Stomach smooth muscle (tissue), 2 donors: ENCODE measurements around the gene GAS2L2.

Experiments
- H3K27ac ChIP-seq: one replicate; pipeline ENCODE4 v1.7.0; 2013; ENCODE audit warnings: mild to moderate bottlenecking, low read length, inconsistent platforms
- H3K27me3 ChIP-seq, 2 donors: one replicate each; pipeline ENCODE4 v1.7.0; 2013; ENCODE audit warnings: low read length in 2 of 2; ENCODE audit not compliant: insufficient read depth in 2 of 2, control insufficient read depth in 1 of 2
- H3K36me3 ChIP-seq, 2 donors: one replicate each; pipeline ENCODE4 v1.7.0; 2013; ENCODE audit warnings: low read length in 2 of 2; ENCODE audit not compliant: control insufficient read depth in 2 of 2, insufficient read depth in 2 of 2
- H3K4me1 ChIP-seq: one replicate; pipeline ENCODE4 v1.7.0; 2013; ENCODE audit warnings: low read length; ENCODE audit not compliant: control insufficient read depth, insufficient read depth
- H3K4me3 ChIP-seq, 2 donors: one replicate each; pipeline ENCODE4 v1.7.0; 2013; ENCODE audit warnings: low read length in 2 of 2
- H3K9ac ChIP-seq, 2 donors: one replicate each; pipeline ENCODE4 v1.7.0; 2013; ENCODE audit warnings: low read length in 2 of 2, mild to moderate bottlenecking in 1 of 2
- H3K9me3 ChIP-seq, 2 donors: one replicate each; pipeline ENCODE4 v1.7.0; 2013; ENCODE audit warnings: low read length in 2 of 2; ENCODE audit not compliant: control insufficient read depth in 2 of 2
- donor health status: healthy.
- donor health status: Pancreatic carcinoma.

GAS2L2 gene

DNA sequence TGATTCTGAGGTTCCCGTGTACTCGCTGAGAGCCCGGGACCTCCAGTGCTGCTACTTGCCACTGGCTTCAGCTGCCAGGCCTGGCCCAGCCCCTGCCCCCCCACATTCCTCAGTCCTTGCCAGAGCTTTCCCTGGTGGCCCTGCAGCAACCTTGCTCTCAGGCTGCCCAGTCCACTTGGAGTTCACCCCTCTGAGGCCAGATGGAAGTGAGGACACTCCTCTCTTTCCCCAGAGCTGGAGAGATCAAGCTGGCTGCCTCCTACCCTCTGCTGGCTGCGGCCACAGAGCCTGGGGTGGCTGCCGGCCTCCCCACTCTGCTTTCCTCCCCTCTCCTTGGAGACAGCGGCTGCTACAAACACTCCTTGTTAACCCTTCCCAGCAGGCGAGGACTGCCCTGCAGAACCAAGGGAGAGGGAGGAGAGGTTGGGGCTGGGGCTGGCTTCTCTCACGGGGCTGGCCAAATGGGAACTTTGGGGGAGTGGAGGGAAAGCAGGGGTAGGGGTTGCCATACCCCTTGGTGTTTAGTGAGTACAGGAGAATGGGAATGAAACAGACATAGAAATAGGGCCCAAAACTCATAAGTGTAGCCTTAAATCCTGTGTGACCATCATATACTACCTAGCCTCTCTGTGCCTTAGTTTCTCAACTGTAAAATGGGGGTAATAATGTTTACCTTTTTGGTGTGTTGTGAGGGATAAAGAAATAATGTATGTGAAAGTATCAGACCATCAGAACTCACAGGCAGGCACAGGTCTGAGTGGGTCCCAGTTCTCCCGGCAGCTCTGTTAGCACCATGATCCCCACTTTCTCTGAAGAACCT, at the start of gene GAS2L2:
Gene GAS2L2, minus strand, starts transcription at position 295 of the 820 bp plus-strand sequence. CDS start 389 bp downstream, outside the sequence.
- no peaks in the 10 kb centered on the region for H3K9me3 ChIP-seq
- peaks cover 28 to 29% of the 10 kb centered on the region in 2 donors for H3K27me3 ChIP-seq
- no peaks in the 10 kb centered on the region for H3K36me3 ChIP-seq
- peaks cover 15% of the 10 kb centered on the region for H3K4me1 ChIP-seq
- H3K27ac ChIP-seq = no peak within 1 kb of the TSS
- peak within 1 kb of the TSS in 1 of 2 donors; percentile 29 for H3K4me3 ChIP-seq
- H3K9ac ChIP-seq = no peak within 1 kb of the TSS

DNA sequence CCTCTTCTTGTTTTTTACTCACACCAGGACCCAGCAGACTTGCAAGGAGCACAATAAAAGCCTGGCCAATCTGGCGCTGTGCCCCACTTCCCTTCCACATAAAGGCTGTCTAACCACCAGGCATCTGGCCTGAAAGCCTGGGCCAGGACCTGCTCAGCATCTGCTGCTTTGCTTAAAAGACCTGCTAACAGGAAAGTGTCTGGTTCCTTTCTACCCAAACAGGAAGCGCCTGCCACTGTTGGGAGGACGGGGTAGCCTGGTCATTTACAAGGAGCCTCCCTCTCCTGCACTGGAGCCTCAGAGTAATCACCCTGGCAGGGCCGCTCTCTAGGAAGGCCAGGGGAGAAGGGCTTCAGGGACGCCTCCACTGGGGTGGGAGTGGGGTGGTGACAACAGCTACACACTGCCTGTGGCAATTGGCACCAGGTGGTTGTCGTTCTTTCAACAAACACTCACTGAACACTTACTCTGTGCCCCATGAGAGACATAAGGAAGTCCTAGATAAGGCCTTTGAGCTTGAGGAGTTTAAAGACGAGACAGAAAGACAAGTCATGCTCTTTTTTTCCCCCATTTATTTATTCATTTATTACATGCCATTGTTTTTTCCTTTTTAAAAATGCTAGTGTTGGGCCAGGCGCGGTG, 48.7 kb upstream of the GAS2L2 start:
- no peaks in the 10 kb centered on the region for H3K27me3 ChIP-seq
- H3K36me3 ChIP-seq = no peaks in the 10 kb centered on the region
- H3K9me3 ChIP-seq = no peaks in the 10 kb centered on the region
- H3K9ac ChIP-seq = peak overlapping the region in 1 of 2 donors; percentile 13
- peak overlapping the region in 1 of 2 donors; percentile 40 for H3K4me3 ChIP-seq
- H3K27ac ChIP-seq = peak overlapping the region; percentile 60
- peaks cover 36% of the 10 kb centered on the region for H3K4me1 ChIP-seq

DNA sequence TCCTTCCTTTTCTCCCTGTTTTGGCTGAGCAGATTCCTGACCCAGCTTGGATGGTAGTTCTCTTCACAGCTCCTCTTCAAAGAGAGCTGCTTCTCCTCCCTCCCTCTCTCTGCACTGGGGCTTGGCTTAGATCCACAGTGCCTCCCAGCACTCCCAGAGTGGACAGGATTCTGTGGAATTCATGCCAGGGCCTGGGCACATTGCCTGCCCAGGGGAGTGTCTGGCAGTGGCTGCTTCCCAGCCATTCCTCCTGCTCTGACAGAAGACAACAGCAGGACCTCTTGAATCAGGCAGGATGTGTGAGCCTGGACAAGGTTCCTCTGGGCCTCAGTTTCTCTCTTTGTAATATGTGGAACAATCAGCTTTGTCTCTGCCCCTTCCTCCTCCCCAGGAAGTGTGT, 46.9 kb upstream of the GAS2L2 start:
- Histone ChIP-seq H3K9ac (peak overlapping the region in 1 of 2 donors; percentile 29), H3K9me3 (no peaks in the 10 kb centered on the region), H3K4me1 (peaks cover 38% of the 10 kb centered on the region), H3K27me3 (no peaks in the 10 kb centered on the region), H3K27ac (peak overlapping the region; percentile 31), H3K36me3 (no peaks in the 10 kb centered on the region), H3K4me3 (no peak overlapping the region)

DNA sequence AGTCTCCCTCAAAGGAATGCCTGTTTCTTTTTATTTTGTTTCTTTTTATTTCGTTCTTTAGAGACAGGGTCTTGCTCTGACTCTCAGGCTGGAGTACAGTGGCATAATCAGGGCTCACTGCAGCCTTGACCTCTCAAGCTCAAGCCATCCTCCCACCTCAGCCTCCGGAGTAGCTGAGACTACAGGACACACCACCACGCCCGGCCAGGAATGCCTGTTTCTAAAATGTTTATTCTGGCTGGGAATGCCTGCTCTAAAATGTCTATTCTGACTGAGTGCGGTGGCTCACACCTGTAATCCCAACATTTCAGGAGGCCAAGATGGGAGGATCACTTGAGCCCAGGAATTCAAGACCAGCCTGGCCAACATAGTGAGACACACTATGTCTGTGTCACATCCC, 44.9 kb upstream of the GAS2L2 start:
- Histone ChIP-seq H3K4me3 (no peak overlapping the region), H3K27ac (no peak overlapping the region), H3K9me3 (no peaks in the 10 kb centered on the region), H3K27me3 (peaks cover 0 to 3% of the 10 kb centered on the region in 2 donors), H3K4me1 (peaks cover 47% of the 10 kb centered on the region), H3K9ac (no peak overlapping the region), H3K36me3 (no peaks in the 10 kb centered on the region)

DNA sequence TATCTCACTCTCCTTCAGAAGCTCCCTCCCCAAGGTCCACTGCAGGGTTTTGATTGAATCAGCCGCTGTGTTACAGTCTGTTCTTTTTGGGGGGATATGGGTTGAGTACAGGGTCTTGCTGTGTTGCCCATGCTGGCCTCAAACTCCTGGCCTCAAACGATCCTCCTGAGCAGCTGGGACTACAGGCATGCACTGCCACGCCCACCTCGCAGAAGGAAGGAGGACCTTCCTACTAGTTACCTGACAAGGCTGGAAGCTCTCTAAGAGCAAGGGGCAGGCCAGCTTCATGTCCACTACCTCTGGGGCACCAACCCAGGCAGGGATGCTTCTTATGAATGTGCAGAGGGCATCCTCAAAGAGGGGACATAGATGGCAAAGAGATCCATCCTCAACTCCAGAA, 44.3 kb upstream of the GAS2L2 start:
- Histone ChIP-seq H3K27me3 (peaks cover 0 to 3% of the 10 kb centered on the region in 2 donors), H3K27ac (no peak overlapping the region), H3K36me3 (no peaks in the 10 kb centered on the region), H3K4me1 (peaks cover 50% of the 10 kb centered on the region), H3K4me3 (no peak overlapping the region), H3K9ac (peak overlapping the region in 1 of 2 donors; percentile 29), H3K9me3 (peaks cover 0 to under 1% of the 10 kb centered on the region in 2 donors)

DNA sequence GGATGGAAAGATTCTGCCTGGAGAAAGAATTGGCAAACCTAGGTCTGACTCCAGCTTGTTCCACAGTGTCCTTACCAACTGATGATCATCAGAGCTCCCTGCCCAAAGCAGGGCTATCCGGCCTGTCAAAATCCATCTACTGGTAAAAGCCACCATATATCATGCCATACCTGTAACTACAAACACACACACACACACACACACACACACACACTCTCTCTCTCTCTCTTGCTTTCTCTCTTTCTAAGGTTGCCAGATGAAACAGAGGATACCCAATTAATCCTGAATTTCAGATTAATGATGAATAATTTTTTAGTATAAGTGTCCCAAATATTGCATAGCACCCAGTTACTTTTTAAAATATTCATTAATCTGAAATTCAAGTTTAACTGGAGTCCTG, 43.9 kb upstream of the GAS2L2 start:
- Histone ChIP-seq H3K9ac (no peak overlapping the region), H3K36me3 (no peaks in the 10 kb centered on the region), H3K27ac (no peak overlapping the region), H3K9me3 (peaks cover 0 to 4% of the 10 kb centered on the region in 2 donors), H3K4me3 (no peak overlapping the region), H3K4me1 (peaks cover 54% of the 10 kb centered on the region), H3K27me3 (peaks cover 0 to 3% of the 10 kb centered on the region in 2 donors)

DNA sequence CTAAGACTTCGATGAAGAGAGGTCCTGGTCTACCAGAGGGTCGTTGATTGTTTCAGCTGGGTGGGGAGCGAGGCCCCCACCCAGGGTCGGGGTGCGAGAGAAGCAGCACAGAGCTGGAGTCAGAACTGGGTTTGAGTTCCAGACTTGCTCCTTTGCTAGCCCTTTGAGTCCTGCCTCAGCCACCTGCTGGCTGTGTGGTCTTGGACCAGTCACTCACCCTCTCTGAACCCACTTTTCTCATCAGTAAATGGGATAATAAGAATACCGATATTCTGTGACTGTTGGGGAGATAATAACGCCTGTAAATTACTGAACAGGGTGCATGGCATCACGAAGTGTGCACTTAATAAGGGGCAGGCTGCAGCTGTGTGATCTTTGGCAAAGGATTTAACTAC, 42.8 kb upstream of the GAS2L2 start:
- H3K9ac ChIP-seq = peak overlapping the region in 1 of 2 donors; percentile 62
- peaks cover 0 to 3% of the 10 kb centered on the region in 2 donors for H3K27me3 ChIP-seq
- peaks cover 0 to 7% of the 10 kb centered on the region in 2 donors for H3K9me3 ChIP-seq
- H3K27ac ChIP-seq = no peak overlapping the region
- no peaks in the 10 kb centered on the region for H3K36me3 ChIP-seq
- peak overlapping the region; percentile 72 to 85 for H3K4me3 ChIP-seq
- H3K4me1 ChIP-seq = peaks cover 44% of the 10 kb centered on the region

DNA sequence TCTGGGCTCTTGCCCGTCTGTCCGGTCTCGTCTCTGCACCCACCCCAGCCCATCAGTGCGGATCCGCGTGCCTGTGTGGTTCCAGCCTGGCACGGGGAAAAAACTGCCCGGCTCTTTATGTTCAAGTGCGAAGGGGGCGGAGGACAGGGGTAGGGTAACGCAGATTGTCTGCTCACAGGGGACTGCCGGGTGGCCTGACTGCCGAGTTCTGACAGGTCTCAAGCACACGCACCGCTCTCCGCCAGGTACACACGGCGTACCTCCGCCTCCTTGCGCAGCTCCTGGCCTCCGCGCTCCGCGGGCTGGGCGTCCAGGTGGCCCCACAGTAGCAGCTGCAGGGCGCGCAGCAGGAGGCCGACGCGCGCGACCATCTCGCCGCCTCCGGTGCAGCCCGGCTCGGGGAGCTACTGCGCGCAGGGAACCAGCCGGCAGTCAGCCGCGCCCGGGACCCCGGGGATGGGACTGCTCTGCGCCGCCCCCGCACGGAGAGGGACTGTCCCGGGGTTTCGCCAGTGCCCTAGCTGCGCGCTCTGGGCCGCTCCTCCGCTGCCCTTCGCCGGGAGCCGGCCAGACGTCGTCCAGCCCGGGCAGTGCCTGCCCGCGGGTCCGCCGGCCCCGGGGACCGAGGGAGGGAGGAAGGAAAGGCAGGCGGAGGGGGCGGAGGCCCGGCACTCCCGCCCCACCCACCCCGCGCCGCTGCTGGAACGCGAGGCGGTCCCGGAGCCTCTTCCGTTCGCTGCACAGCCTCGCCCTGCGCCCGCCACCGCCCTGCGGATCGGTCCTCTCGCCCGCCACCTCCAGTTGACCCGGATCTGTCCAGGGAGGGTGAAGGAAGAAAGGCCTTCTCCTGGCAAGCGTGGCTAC, 42.2 kb upstream of the GAS2L2 start, which contains the start of gene MMP28:
Gene MMP28, minus strand, starts transcription at position 635 of the 864 bp plus-strand sequence. Its CDS starts 264 bp downstream, at position 371.
- Histone ChIP-seq H3K27ac (peak within 1 kb of the TSS; percentile 31), H3K27me3 (peaks cover 0 to 3% of the 10 kb centered on the region in 2 donors), H3K36me3 (no peaks in the 10 kb centered on the region), H3K4me3 (peak within 1 kb of the TSS; percentile 82 to 85), H3K4me1 (peaks cover 38% of the 10 kb centered on the region), H3K9ac (peak within 1 kb of the TSS; percentile 44 to 62), H3K9me3 (peaks cover 0 to 7% of the 10 kb centered on the region in 2 donors)

DNA sequence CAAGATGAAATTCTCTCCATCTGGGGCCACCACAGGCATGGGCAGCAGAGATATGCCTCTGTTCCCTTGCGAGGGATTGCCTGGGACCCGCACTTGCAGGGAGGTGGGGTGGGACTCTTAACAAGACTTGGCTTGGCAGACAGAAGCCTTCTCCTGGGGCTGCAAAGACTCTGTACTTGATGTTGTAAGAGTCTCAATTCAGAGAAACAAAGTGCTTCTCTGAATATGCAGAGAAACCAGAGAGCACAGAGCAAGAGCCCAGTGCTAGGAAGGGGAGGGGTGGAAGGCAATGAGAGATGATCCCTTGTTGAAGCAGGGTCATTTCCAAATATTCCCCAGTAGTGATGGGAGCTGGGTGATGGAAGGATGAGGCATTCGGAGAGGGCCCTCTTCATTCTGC, 40.2 kb upstream of the GAS2L2 start:
- Histone ChIP-seq H3K9me3 (peaks cover 0 to 7% of the 10 kb centered on the region in 2 donors), H3K27ac (no peak overlapping the region), H3K9ac (peak overlapping the region in 1 of 2 donors; percentile 20), H3K27me3 (peaks cover 0 to 3% of the 10 kb centered on the region in 2 donors), H3K36me3 (no peaks in the 10 kb centered on the region), H3K4me1 (peaks cover 38% of the 10 kb centered on the region), H3K4me3 (peak overlapping the region; percentile 37 to 49)

DNA sequence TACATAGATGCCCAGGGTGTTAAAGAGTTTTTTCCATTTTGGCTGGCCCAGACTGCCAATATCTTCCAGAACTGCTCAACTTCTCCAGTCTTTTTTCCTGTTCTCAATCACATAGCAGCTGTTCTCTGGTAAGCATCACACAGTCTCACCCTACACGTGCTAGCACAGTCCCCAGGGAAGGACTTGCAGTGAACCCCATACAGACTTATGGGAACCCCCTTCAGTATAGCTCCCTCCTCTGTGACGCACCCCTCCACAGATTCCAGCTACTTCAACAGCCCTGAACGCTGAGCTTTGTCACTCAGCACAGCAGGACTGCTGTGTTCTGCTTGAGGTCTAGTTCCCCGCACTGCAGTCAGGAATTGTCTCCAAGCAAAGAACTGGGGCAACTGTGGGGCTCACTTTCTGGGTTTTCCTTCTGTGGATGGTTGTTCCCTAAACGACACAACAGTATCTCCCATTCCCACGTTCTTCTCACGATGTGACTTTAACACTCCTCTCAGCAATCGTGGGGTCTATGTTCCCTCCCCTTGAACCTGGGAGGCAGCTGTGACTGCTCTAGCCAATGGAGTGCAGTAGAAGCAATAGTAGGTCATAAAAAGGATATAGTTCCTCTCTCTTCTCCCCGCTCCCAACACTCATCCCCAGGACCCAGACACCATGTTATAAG, 38.8 kb upstream of the GAS2L2 start:
- H3K27me3 ChIP-seq = peaks cover 0 to 3% of the 10 kb centered on the region in 2 donors
- H3K4me1 ChIP-seq = peaks cover 53% of the 10 kb centered on the region
- no peaks in the 10 kb centered on the region for H3K36me3 ChIP-seq
- H3K4me3 ChIP-seq = no peak overlapping the region
- no peak overlapping the region for H3K9ac ChIP-seq
- H3K9me3 ChIP-seq = peaks cover 0 to 7% of the 10 kb centered on the region in 2 donors
- peak overlapping the region; percentile 24 for H3K27ac ChIP-seq
